GM18508 (cell line): ENCODE data around the gene GOT1.

Experiments
- ATAC-seq: cut with Tn5 transposase; IDR thresholded peaks from one replicate; pipeline ENCODE4 v1.9.1; 2021; ENCODE audit warnings: moderate number of reproducible peaks; ENCODE audit not compliant: insufficient read depth, unreplicated experiment

The GOT1 gene

GRCh38 chr10:99435986-99436638, 5.7 kb upstream of the GOT1 start:
- no peak for ATAC-seq

GRCh38 chr10:99433378-99434020, 3.1 kb upstream of the GOT1 start:
- ATAC-seq = no peak

- no peak for ATAC-seq
Observed at GRCh38 chr10:99432881-99433280, 2.5 kb upstream of the GOT1 start.

- no peak for ATAC-seq
Observed at GRCh38 chr10:99432047-99432446, 1.6 kb upstream of the GOT1 start.

- ATAC-seq = no peak
Observed at GRCh38 chr10:99431190-99431760, 851 bp upstream of the GOT1 start.

GRCh38 chr10:99430116-99430450, 341 bp downstream of the GOT1 start:
- no peak for ATAC-seq

- no peak for ATAC-seq
Observed at GRCh38 chr10:99429517-99430095, 818 bp downstream of the GOT1 start.

- ATAC-seq = no peak
Observed at GRCh38 chr10:99427566-99428190, 2.7 kb downstream of the GOT1 start.

- no peak for ATAC-seq
Observed at GRCh38 chr10:99426689-99427088, 3.7 kb downstream of the GOT1 start.

- ATAC-seq = no peak
Observed at GRCh38 chr10:99425204-99425603, 5.2 kb downstream of the GOT1 start.

- no peak for ATAC-seq
Observed at GRCh38 chr10:99424656-99425055, 5.8 kb downstream of the GOT1 start.

GRCh38 chr10:99422529-99423096, 7.8 kb downstream of the GOT1 start:
- no peak for ATAC-seq

- ATAC-seq = no peak
Observed at GRCh38 chr10:99421233-99421739, 9.1 kb downstream of the GOT1 start.

- no peak for ATAC-seq
Observed at GRCh38 chr10:99419688-99420087, 10.7 kb downstream of the GOT1 start.

- ATAC-seq = no peak
Observed at GRCh38 chr10:99418910-99419624, 11.4 kb downstream of the GOT1 start.

- no peak for ATAC-seq
Observed at GRCh38 chr10:99412099-99412498, 18.3 kb downstream of the GOT1 start.

GRCh38 chr10:99411546-99411945, 18.9 kb downstream of the GOT1 start:
- ATAC-seq = no peak

- no peak for ATAC-seq
Observed at GRCh38 chr10:99410876-99411275, 19.5 kb downstream of the GOT1 start.

- ATAC-seq = no peak
Observed at GRCh38 chr10:99410146-99410545, 20.3 kb downstream of the GOT1 start.

GRCh38 chr10:99406149-99406548, 24.3 kb downstream of the GOT1 start:
- ATAC-seq = no peak
